HuH-7.5 (cell line): ENCODE results near the gene PPP2R5A.
"Not testable (repeated sequence)": the region's sequence is repeated elsewhere in the genome, so short reads cannot be mapped to it uniquely, and the experiment has no call there.

Experiments
- DNase-seq: peaks from one replicate; pipeline ENCODE4 v3.0.0; 2011; ENCODE audit warnings: low spot score

PPP2R5A gene

GRCh38 chr1:212267460-212267859, 17.8 kb upstream of the PPP2R5A start:
- DNase-seq = no peak

GRCh38 chr1:212269306-212269705, 15.9 kb upstream of the PPP2R5A start:
- no peak for DNase-seq

- DNase-seq = no peak
Measured at GRCh38 chr1:212270564-212270963, 14.6 kb upstream of the PPP2R5A start.

GRCh38 chr1:212271234-212271633, 14.0 kb upstream of the PPP2R5A start:
- no peak for DNase-seq

- no peak for DNase-seq
Measured at GRCh38 chr1:212271823-212272485, 13.3 kb upstream of the PPP2R5A start.

- no peak for DNase-seq
Measured at GRCh38 chr1:212281590-212281989, 3.6 kb upstream of the PPP2R5A start.

GRCh38 chr1:212283741-212284140, 1.5 kb upstream of the PPP2R5A start:
- no peak for DNase-seq

GRCh38 chr1:212284332-212284743, 872 bp upstream of the PPP2R5A start:
- DNase-seq = no peak

GRCh38 chr1:212285685-212286555, 710 bp downstream of the PPP2R5A start:
- peak; percentile 22 for DNase-seq

- no peak for DNase-seq
Measured at GRCh38 chr1:212286556-212287131, 1.4 kb downstream of the PPP2R5A start.

GRCh38 chr1:212287261-212287895, 2.2 kb downstream of the PPP2R5A start:
- no peak for DNase-seq

- not testable (repeated sequence) for DNase-seq
Measured at GRCh38 chr1:212287995-212288394, 2.8 kb downstream of the PPP2R5A start.

GRCh38 chr1:212288615-212289014, 3.4 kb downstream of the PPP2R5A start:
- no peak for DNase-seq

GRCh38 chr1:212289262-212290077, 4.3 kb downstream of the PPP2R5A start:
- DNase-seq = no peak

- no peak for DNase-seq
Measured at GRCh38 chr1:212290608-212291007, 5.4 kb downstream of the PPP2R5A start.

GRCh38 chr1:212291505-212292134, 6.4 kb downstream of the PPP2R5A start:
- DNase-seq = peak; percentile 54

GRCh38 chr1:212292250-212293105, 7.3 kb downstream of the PPP2R5A start:
- DNase-seq = no peak

GRCh38 chr1:212293579-212293978, 8.4 kb downstream of the PPP2R5A start:
- DNase-seq = no peak

- DNase-seq = no peak
Measured at GRCh38 chr1:212294983-212295382, 9.8 kb downstream of the PPP2R5A start.

- no peak for DNase-seq
Measured at GRCh38 chr1:212295579-212295978, 10.4 kb downstream of the PPP2R5A start.
